ENCODE results near the gene KAZALD1.

GRCh38 chr10:101060951-101061623, 702 bp upstream of the KAZALD1 start:
- TF ChIP-seq, protein P1, sequence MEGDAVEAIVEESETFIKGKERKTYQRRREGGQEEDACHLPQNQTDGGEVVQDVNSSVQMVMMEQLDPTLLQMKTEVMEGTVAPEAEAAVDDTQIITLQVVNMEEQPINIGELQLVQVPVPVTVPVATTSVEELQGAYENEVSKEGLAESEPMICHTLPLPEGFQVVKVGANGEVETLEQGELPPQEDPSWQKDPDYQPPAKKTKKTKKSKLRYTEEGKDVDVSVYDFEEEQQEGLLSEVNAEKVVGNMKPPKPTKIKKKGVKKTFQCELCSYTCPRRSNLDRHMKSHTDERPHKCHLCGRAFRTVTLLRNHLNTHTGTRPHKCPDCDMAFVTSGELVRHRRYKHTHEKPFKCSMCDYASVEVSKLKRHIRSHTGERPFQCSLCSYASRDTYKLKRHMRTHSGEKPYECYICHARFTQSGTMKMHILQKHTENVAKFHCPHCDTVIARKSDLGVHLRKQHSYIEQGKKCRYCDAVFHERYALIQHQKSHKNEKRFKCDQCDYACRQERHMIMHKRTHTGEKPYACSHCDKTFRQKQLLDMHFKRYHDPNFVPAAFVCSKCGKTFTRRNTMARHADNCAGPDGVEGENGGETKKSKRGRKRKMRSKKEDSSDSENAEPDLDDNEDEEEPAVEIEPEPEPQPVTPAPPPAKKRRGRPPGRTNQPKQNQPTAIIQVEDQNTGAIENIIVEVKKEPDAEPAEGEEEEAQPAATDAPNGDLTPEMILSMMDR (IDR thresholded peaks at IDR 0.05), result no peak
- TF ChIP-seq EP300 (IDR thresholded peaks at IDR 0.05), result peak in 1 of 4 donors; percentile 34
- peak in 3 of 4 donors; percentile 41 to 60 (median 50) for TF ChIP-seq POLR2AphosphoS5 (IDR thresholded peaks at IDR 0.05)
- TF ChIP-seq POLR2A (IDR thresholded peaks at IDR 0.05), result peak in 1 of 2 donors; percentile 36

Measured in sigmoid colon (tissue), 4 donors.